Neural cell (in vitro differentiated cells): Measurements from ENCODE around the gene OR2T1. TPM values are rescaled to one million over a fixed set of nuclear protein-coding genes. Genes with fewer than 3 reads are reported as not detected.

ENCODE experiments used
- H2AFZ ChIP-seq: fragments of 200-600, 300-800 bp; sonication (generic), shearing (Covaris generic); 2 replicates; pipeline ENCODE4 v1.6.0; 2014; ENCODE audit warnings: low read depth, mild to moderate bottlenecking, antibody characterized with exemption, low read length, moderate library complexity
- H3F3A ChIP-seq: fragments of 200-600 bp; shearing (Covaris generic); 2 replicates; pipeline ENCODE4 v1.6.1; 2016; ENCODE audit warnings: mild to moderate bottlenecking, moderate library complexity, mixed read lengths, antibody characterized with exemption, low read length; ENCODE audit not compliant: insufficient read depth, poor library complexity, severe bottlenecking
- H3K27ac ChIP-seq: fragments of 200-600, 300-800 bp; sonication (generic), shearing (Covaris generic); 2 replicates; pipeline ENCODE4 v1.5.1; 2014; ENCODE audit warnings: mild to moderate bottlenecking, low read length, moderate library complexity
- H3K27me3 ChIP-seq: fragments of 300-800, 200-600 bp; sonication (generic), shearing (Covaris generic); 2 replicates; pipeline ENCODE4 v1.6.0; 2014; ENCODE audit warnings: mild to moderate bottlenecking, low read depth, low read length, moderate library complexity; ENCODE audit not compliant: insufficient read depth
- H3K36me3 ChIP-seq: fragments of 300-800, 200-600 bp; sonication (generic), shearing (Covaris generic); 2 replicates; pipeline ENCODE4 v1.5.1; 2014; ENCODE audit warnings: mild to moderate bottlenecking, antibody characterized with exemption, low read length, moderate library complexity; ENCODE audit not compliant: insufficient read depth
- H3K4me2 ChIP-seq: fragments of 300-800, 200-600 bp; sonication (generic), shearing (Covaris generic); 2 replicates; pipeline ENCODE4 v1.6.0; 2014; ENCODE audit warnings: mild to moderate bottlenecking, low read length
- H3K4me3 ChIP-seq: fragments of 300-800, 200-600 bp; sonication (generic), shearing (Covaris generic); 2 replicates; pipeline ENCODE4 v1.5.1; 2014; ENCODE audit warnings: mild to moderate bottlenecking, low read length, moderate library complexity
- H3K79me2 ChIP-seq: fragments of 200-600 bp; shearing (Covaris generic); replicated peaks from 2 replicates; pipeline ENCODE4 v1.6.0; 2014; ENCODE audit warnings: mild to moderate bottlenecking, low read length, moderate library complexity; ENCODE audit not compliant: insufficient read depth
- H3K9ac ChIP-seq: fragments of 300-800, 200-600 bp; sonication (generic), shearing (Covaris generic); 2 replicates; pipeline ENCODE4 v1.6.1; 2016; ENCODE audit warnings: mild to moderate bottlenecking, low read length, mixed read lengths
- H3K9me2 ChIP-seq: fragments of 200-600 bp; shearing (Covaris generic); 2 replicates; pipeline ENCODE4 v1.6.1; 2016; ENCODE audit warnings: mild to moderate bottlenecking, low read length, mixed read lengths; ENCODE audit not compliant: insufficient read depth
- H3K9me3 ChIP-seq: fragments of 200-600, 300-800 bp; sonication (generic), shearing (Covaris generic); 2 replicates; pipeline ENCODE4 v1.6.1; 2016; ENCODE audit warnings: mild to moderate bottlenecking, mixed run types, low read length, moderate library complexity, mixed read lengths
- H4K20me1 ChIP-seq: fragments of 200-600 bp; shearing (Covaris generic); 2 replicates; pipeline ENCODE4 v1.6.1; 2016; ENCODE audit warnings: mild to moderate bottlenecking, mixed run types; ENCODE audit not compliant: insufficient read depth
- EP300 ChIP-seq: fragments of 450-650 bp; conservative IDR thresholded peaks from 2 replicates; pipeline ENCODE4 v1.6.1; 2014; ENCODE audit warnings: antibody characterized with exemption, mild to moderate bottlenecking, moderate library complexity; ENCODE audit not compliant: poor library complexity, severe bottlenecking
- EZH2 ChIP-seq: fragments of 200-600, 300-800 bp; shearing (Covaris generic), sonication (generic); IDR thresholded peaks from 2 replicates; pipeline ENCODE4 v1.6.1; 2014; ENCODE audit warnings: antibody characterized with exemption, low read length, borderline replicate concordance, mild to moderate bottlenecking; ENCODE audit not compliant: insufficient read depth, poor library complexity, severe bottlenecking
- MXI1 ChIP-seq: fragments of 450-650 bp; conservative IDR thresholded peaks from 2 replicates; pipeline ENCODE4 v1.6.1; 2014; ENCODE audit warnings: antibody characterized with exemption, mild to moderate bottlenecking; ENCODE audit not compliant: poor library complexity, severe bottlenecking
- POLR2AphosphoS5 ChIP-seq: IDR thresholded peaks from 2 replicates; pipeline ENCODE4 v1.6.1; 2012
- RAD21 ChIP-seq: fragments of 450-650 bp; conservative IDR thresholded peaks from 2 replicates; pipeline ENCODE4 v1.6.1; 2014; ENCODE audit warnings: antibody characterized with exemption, mild to moderate bottlenecking, moderate library complexity
- SMC3 ChIP-seq: fragments of 450-650 bp; conservative IDR thresholded peaks from 2 replicates; pipeline ENCODE4 v1.6.1; 2014; ENCODE audit warnings: antibody characterized with exemption, mild to moderate bottlenecking, moderate library complexity; ENCODE audit not compliant: poor library complexity
- TAF1 ChIP-seq: IDR thresholded peaks from 2 replicates; pipeline ENCODE4 v1.6.1; 2012; ENCODE audit warnings: low read depth
- polyA plus RNA-seq: library from polyadenylated mRNA; depleted of rRNA; stranded (reverse); fragments of >200 nt; gene quantifications from 2 replicates; pipeline ENCODE4 v1.2.3, GENCODE V29; 2014
- TF ChIP-seq, protein P1 (sequence below): fragments of 450-650 bp; IDR thresholded peaks from 2 replicates; pipeline ENCODE4 v1.5.1; 2014; ENCODE audit warnings: antibody characterized with exemption, mild to moderate bottlenecking, moderate library complexity; ENCODE audit not compliant: poor library complexity, severe bottlenecking
- TF ChIP-seq, protein P2 (sequence below): IDR thresholded peaks from 2 replicates; pipeline ENCODE4 v1.6.1; 2012; ENCODE audit warnings: borderline replicate concordance

OR2T1 gene
- polyA plus RNA-seq, 1 donor from 2014 or later, result not detected

DNA sequence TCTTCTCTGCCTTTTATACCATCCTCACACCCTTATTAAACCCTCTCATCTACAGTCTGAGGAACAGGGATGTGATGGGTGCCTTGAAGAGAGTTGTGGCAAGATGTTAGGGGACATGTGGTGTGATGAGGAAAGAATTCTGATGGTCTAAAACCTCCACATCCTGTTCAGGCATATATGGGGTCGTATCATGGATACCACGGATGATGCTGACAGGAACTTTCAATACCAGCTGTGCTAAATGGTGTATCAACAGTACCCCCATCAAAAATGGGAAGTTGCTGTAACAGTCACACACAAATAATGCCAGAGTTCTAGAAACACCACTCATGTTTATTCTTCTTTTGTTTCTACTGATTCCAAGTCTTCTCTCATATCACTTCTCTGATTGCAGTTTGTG lies 14.4 kb upstream of the OR2T1 start:
- no peaks in the 10 kb centered on the region for H4K20me1 ChIP-seq
- H3K4me3 ChIP-seq, result no peak overlapping the region
- H3K9me3 ChIP-seq, result peaks cover 9% of the 10 kb centered on the region
- no peaks in the 10 kb centered on the region for H3K27me3 ChIP-seq
- no peak overlapping the region for H3K9ac ChIP-seq
- no peak for TF ChIP-seq EP300
- no peak overlapping the region for H3K27ac ChIP-seq
- no peak overlapping the region for H2AFZ ChIP-seq
- H3K36me3 ChIP-seq, result no peaks in the 10 kb centered on the region
- H3K79me2 ChIP-seq, result no peaks in the 10 kb centered on the region
- H3F3A ChIP-seq, result no peaks in the 10 kb centered on the region
- H3K9me2 ChIP-seq, result no peaks in the 10 kb centered on the region
- no peak overlapping the region for H3K4me2 ChIP-seq

DNA sequence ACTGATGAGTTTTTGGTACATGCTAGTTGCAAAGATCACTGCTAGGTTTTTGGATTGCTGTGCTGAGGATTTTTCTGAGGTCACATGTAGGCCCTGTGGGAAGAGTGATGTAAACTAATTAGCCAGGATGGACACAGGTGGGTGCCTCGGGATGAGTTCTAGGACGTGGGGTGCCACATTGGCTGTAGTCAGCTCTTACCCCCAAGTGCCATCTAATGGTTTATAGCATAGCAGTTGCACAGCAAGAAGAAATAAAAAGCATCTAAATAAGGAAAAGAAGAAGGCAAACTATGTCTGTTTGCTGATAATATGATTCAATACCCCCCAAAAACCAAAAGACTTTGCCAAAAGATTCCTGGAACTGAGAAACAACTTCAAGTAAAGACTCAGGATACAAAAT lies 9.8 kb upstream of the OR2T1 start:
- Histone ChIP-seq H3K27ac (no peak overlapping the region), H3K36me3 (no peaks in the 10 kb centered on the region), H3K27me3 (no peaks in the 10 kb centered on the region), H3K9ac (no peak overlapping the region), H3K9me2 (no peaks in the 10 kb centered on the region), H3F3A (no peaks in the 10 kb centered on the region), H4K20me1 (no peaks in the 10 kb centered on the region), H3K9me3 (peaks cover 5% of the 10 kb centered on the region), H3K79me2 (no peaks in the 10 kb centered on the region), H3K4me3 (no peak overlapping the region), H3K4me2 (no peak overlapping the region), H2AFZ (no peak overlapping the region)
- TF ChIP-seq EZH2, result no peak
- TF ChIP-seq, protein P1, sequence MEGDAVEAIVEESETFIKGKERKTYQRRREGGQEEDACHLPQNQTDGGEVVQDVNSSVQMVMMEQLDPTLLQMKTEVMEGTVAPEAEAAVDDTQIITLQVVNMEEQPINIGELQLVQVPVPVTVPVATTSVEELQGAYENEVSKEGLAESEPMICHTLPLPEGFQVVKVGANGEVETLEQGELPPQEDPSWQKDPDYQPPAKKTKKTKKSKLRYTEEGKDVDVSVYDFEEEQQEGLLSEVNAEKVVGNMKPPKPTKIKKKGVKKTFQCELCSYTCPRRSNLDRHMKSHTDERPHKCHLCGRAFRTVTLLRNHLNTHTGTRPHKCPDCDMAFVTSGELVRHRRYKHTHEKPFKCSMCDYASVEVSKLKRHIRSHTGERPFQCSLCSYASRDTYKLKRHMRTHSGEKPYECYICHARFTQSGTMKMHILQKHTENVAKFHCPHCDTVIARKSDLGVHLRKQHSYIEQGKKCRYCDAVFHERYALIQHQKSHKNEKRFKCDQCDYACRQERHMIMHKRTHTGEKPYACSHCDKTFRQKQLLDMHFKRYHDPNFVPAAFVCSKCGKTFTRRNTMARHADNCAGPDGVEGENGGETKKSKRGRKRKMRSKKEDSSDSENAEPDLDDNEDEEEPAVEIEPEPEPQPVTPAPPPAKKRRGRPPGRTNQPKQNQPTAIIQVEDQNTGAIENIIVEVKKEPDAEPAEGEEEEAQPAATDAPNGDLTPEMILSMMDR, result no peak
- no peak for TF ChIP-seq MXI1

DNA sequence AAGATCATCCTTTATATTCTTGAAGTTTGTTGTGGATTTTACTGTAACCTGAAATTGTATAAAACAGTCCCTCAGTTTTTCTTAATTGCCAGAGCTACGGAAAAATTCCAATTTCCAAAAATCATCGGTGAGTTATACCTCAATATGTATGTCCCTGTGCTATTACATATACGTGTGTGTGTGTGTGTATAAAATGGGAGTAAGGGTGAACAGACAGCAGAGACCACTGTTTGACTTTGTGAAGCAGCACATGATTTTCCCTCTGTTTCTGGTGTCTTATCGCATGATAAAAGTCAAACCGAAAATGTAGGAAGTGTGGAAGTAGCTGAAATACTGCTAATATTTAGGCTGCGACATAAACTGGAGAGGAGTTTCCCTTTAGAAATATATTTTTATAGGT lies 1.2 kb downstream of the OR2T1 start:
- no peaks in the 10 kb centered on the region for H4K20me1 ChIP-seq
- H3K27ac ChIP-seq, result no peak overlapping the region
- H3K4me3 ChIP-seq, result no peak overlapping the region
- H3F3A ChIP-seq, result no peaks in the 10 kb centered on the region
- no peaks in the 10 kb centered on the region for H3K36me3 ChIP-seq
- peaks cover 4% of the 10 kb centered on the region for H3K9me3 ChIP-seq
- TF ChIP-seq, protein P2, sequence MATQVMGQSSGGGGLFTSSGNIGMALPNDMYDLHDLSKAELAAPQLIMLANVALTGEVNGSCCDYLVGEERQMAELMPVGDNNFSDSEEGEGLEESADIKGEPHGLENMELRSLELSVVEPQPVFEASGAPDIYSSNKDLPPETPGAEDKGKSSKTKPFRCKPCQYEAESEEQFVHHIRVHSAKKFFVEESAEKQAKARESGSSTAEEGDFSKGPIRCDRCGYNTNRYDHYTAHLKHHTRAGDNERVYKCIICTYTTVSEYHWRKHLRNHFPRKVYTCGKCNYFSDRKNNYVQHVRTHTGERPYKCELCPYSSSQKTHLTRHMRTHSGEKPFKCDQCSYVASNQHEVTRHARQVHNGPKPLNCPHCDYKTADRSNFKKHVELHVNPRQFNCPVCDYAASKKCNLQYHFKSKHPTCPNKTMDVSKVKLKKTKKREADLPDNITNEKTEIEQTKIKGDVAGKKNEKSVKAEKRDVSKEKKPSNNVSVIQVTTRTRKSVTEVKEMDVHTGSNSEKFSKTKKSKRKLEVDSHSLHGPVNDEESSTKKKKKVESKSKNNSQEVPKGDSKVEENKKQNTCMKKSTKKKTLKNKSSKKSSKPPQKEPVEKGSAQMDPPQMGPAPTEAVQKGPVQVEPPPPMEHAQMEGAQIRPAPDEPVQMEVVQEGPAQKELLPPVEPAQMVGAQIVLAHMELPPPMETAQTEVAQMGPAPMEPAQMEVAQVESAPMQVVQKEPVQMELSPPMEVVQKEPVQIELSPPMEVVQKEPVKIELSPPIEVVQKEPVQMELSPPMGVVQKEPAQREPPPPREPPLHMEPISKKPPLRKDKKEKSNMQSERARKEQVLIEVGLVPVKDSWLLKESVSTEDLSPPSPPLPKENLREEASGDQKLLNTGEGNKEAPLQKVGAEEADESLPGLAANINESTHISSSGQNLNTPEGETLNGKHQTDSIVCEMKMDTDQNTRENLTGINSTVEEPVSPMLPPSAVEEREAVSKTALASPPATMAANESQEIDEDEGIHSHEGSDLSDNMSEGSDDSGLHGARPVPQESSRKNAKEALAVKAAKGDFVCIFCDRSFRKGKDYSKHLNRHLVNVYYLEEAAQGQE, result no peak
- TF ChIP-seq POLR2AphosphoS5 (no peak), RAD21 (no peak), TAF1 (no peak), SMC3 (no peak)
- no peak overlapping the region for H3K4me2 ChIP-seq
- H3K79me2 ChIP-seq, result no peaks in the 10 kb centered on the region
- H3K9ac ChIP-seq, result no peak overlapping the region
- no peaks in the 10 kb centered on the region for H3K9me2 ChIP-seq
- no peaks in the 10 kb centered on the region for H3K27me3 ChIP-seq
- H2AFZ ChIP-seq, result no peak overlapping the region
